GM18870 (cell line): ENCODE data around the gene NALCN.
A peak's percentile ranks its signal among the peaks of the same experiment; 100 is the strongest.

Experiments used
- ATAC-seq: cut with Tn5 transposase; IDR thresholded peaks from one replicate; pipeline ENCODE4 v1.9.1; 2021; ENCODE audit warnings: moderate library complexity; ENCODE audit not compliant: unreplicated experiment

The NALCN gene

DNA sequence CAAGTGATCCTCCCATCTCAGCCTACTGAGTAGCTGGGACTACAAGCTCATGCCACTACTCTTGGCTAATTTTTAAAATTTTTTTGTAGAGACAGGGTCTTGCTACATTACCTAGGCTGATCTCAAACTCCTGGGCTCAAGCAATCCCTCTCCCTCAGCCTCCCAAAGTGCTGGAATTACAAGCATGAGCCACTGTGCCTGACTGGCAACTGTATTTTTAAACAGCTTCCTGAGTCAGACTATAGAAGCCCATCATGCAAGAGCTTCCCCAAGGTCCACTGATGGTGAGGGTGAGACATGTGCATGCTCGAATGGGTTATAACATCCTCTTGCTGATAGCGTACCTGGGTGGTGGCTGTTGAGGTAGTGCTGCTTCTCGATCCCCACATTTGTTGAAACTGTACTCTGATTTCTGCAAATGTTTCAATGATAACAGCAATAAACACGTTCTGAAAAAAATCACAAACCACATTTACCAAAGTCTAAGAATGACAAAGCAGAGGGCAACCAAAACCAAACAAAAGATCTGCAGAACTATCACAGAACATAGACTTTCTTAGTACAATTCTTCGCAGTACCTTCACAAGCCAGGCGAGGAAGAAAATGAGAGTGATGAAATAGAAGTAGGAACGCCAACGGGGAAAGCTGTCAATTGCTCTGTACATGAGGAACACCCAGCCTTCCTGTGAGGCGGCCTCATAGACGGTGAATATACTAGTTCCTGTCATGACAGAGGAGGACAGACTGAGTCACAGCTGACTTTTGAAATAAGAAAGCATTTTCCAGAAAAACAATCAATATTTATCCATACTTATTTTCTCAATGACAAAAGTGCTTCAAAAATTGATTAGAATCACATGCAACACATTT, 124.4 kb downstream of the NALCN start:
- ATAC-seq, result no peak

DNA sequence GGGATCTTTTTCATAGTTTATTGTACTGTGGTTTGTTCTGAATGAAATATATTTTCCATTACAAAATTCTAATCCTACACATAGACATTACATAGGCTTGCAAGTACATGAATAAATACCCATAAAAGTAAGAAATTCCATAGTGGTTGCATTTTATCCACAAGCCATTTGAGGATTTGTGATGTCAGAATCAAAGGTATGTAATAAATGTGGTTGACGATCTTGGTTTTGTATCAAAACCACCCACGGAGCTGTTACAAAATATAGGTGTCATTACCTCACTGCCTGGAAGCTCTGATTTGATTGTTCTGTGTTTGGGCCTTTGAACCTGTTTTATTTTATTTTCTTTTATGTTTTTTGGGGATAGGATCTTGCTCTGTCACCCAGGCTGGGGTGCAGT, 125.1 kb downstream of the NALCN start:
- no peak for ATAC-seq

DNA sequence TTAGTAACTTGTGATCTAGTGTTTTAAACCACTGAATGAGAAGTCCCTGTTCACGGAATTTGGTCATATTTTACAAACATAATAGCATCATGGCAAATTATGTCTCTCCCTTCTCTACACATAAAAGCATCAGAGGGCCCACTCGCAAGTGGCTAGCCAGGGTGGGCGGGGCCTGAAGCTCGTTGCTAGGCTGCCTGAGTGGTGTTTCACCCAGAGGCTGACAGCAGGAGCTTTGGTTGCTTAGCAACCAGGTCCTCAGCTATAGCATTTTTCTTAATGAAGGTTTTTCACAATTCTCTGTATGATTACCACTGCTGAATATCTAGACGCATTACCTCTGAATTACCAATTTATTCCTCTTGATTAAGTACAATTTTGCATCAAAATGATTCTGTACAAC, 126.5 kb downstream of the NALCN start:
- no peak for ATAC-seq

DNA sequence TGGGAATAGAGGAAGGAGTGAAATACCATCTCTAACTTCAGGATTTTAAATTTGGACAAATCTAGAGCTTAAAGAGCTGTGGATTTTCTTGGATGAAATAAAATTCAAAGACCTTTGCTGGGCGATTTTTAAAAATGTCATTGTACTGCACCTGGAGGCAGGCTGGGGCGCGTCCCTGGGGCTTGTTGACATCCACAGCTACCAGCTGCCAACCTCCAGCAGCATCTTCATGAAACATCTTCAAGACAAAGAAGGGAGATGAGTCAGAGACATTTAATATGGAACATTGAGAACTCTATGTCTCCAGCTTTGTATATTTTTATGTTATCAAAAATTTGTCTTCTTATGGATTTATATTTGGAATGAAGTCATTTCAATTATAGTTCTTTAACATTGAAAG, 132.5 kb downstream of the NALCN start:
- ATAC-seq, result no peak

DNA sequence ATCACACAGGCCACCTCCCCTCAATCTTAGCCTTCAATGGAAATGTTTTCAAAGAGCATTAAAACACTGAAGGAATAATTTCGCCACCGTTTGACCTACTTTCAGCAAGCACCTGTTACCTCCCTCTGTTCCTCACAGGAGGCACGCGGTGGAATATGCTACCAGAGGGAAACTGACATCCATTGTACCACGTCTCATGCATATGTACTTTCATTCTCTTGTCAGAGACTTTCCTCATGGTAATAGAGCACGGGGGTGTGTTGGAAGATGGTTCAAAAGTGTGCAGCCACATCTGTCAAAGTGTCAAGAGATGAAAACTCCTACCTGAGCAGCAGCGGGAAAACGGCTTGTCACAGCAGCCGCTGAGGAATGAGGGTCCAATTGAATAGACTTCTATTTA, 143.4 kb downstream of the NALCN start:
- no peak for ATAC-seq

DNA sequence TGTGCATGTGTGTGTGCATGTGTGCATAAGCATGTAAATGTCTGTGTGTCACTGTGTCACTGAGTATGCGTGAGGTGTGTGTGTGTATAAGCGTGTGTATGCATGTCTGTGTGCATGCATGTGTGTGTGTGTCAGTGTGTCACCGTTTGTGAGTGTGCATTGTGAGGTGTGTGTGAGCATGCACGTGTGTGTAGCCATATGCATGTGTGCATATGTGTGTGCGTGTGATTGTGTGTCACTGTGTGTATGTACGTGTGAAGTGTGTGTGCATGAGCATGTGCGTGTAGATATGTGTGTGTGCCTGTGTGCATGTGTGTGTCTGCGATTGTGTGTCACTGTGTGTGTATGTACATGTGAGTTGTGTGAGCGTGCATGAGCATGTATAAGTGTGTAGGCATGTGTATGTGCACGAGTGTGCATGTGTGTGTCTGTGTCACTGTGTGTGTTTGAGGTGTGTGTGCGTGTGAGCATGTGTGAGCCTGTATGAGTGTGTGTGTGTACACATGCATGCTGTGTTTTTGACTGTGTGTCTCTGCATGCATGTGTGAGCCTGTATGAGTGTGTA, 144.5 kb downstream of the NALCN start:
- ATAC-seq, result no peak

DNA sequence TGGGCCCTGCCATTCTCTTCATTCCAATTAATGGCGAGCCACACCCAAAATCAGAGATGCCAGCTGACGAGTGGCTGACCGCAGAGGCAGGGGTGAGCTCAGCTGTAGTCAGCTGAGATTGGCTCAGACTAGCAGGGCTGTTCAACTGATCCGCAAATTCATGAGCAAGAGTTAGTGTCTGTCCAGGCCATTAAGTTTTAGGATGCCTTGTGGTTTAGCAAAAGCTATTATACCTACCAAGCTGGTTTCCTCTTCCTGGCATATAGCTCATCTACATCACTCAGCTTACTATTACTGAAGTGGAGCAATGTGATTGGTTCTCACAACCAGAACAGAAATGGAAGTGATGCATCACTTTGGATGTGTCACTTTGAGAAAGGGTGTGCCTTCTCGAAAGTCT, 148.7 kb downstream of the NALCN start:
- no peak for ATAC-seq

DNA sequence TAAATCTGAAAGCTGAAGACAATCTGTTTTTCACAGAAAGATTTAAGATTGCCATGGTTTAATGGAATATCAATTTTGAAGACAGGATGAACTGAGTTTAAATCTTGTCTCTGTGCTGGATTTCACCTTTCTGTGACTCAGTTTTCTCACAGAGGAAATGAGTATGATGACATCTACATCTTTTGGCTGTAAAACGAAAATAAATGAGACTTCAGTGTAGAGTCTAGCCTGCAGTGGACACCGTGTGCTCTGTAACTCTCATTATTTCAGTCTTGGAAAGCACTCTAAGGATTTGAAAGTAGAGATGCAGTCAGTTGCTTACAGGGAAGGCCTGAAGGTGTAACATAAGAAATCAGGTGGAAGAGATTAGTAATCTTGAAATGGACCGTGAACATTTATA, 150.4 kb downstream of the NALCN start:
- no peak for ATAC-seq

DNA sequence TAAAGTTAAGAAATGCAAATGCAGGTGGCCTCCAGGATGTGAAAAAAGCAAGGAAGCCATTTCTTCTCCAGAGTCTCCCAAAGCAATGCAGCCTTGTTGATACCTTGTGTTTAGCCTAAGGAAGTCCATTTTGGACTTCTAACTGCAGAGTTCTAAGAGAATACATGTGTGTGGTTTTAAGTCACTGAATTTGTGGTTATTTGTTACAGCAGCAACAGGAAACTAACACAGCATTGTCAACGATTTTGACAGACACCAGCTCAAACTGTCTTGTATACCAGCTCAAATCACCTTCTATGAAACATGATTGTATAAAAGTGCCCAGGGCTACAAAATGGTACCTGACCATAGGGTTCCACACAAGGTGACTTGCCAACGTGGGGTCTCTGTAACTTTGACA, 151.4 kb downstream of the NALCN start:
- ATAC-seq, result no peak

DNA sequence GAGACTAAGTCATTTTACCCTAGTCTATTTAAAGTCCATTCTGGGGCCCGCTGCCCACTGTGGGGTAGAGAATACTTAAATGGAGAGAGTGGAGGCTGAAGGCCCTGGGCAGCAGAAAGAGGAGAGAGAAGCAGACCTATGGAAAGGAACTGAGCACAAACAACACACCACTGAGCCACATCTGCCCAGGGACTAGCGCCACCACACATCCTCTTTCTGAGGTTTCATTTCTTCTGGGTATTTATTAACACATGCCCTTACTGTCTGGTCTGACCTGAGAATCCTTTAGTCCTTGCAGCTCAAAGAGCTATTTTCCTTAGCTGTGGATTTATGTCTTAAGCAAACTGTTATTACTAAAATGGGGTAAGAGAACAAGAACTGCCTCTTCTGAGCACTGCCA, 154.0 kb downstream of the NALCN start:
- ATAC-seq, result peak; percentile 64

DNA sequence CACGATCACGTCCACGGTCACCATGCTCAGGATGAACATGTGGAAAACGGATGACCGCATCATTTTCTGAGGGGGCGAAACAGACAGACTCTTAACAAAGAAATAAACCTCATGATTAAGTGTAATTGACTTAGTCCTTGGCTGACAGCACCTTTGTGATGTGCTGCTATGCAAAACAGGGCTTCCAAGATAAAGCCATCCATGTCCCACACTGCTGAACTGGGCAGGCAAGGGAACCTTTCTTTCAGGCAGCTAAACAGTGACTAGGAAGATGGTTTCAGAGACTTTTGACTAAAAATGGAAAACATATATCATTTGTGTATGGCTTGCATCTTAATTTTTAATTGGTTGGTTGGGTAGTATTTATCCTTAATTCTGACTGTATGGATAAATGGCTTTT, 157.8 kb downstream of the NALCN start:
- no peak for ATAC-seq

DNA sequence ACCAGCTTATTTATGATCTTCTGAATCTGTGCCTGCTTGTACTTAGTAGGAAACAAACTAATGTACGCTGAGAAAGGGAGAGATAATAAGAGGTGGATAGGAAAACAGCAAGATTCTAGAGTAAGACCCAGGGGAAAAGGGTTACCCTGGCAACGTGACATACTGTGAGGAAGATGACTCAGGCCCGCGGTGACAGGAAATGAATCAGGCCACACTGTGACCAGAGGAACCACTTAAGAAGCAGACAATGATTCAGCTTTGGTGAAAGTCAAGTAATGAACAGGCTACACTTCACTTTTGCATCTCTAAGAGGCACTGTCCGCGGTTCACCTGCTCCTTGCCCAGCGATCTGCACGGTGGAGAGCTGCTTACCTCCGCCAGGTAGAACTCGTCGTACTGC, 158.2 kb downstream of the NALCN start:
- ATAC-seq, result peak; percentile 98

DNA sequence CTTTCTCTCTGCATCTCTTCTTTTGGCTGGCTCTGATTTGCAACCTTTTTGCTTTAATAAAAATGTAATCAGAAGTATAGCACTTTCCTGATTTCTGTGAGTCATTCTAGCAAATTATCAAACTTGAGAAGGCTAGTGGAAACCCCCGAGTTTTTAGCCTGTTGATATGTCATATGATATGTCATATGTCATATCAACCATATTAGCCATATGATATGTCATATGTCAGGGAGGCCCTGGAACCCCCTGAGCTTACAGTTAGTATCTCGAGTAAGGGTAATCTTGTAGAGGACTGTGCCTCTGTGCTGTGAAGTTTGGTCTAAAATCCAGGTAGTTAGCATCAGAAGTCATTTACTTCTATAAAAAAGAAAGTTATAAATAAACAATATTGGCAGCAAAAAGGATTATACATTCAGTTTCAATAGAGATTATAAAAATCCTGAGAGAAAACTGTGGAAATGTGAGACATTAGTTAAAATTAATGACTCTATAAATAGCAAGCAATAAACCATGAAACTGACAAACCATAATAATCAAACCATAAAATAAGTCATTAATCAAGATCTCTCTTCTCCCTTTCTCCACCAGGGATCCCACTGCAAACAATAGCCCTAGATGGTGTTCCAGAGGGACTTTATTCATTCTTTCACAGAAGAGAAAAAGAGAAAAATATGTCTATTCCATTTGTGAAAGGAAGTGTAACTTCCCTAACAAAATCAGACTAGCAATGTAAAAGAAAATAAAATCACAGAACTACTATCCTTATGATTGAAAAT, 167.4 kb downstream of the NALCN start:
- ATAC-seq, result no peak

DNA sequence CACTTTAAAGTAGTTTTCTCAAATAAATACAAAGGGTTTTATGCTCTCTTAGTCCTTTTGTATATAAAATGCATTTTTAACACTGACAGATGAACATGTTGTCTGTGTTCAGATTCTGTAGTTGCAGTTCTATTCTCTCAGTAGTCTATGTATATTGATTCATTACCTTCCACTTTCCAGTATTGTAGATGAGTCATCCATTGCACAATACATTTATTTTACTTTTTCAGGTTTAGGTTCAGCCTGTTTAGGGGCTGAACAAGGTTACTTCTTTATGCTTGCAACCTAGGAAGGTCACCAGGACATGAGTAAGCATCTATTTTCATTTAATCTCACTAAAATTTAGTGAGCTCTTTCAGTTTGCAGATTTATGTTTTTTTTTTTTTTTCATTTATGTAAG, 173.6 kb downstream of the NALCN start:
- ATAC-seq, result no peak

DNA sequence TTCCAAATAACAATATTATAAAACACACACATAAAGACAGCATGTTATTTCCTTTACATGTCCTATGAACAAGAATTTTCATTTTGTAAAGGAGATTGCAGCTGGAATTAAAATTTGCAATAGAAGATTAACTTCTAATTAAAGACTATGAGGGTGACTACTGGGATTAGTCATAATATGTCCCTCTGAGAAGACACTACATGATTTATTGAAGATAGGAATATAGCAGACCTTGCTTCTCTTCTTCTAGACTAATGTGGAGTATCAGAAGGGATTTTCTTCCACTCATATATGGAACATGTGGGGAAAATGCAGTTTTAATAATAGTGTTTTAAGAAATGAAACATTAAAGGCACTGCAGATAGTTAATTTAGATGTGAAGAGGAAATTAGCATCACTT, 177.8 kb downstream of the NALCN start:
- no peak for ATAC-seq

DNA sequence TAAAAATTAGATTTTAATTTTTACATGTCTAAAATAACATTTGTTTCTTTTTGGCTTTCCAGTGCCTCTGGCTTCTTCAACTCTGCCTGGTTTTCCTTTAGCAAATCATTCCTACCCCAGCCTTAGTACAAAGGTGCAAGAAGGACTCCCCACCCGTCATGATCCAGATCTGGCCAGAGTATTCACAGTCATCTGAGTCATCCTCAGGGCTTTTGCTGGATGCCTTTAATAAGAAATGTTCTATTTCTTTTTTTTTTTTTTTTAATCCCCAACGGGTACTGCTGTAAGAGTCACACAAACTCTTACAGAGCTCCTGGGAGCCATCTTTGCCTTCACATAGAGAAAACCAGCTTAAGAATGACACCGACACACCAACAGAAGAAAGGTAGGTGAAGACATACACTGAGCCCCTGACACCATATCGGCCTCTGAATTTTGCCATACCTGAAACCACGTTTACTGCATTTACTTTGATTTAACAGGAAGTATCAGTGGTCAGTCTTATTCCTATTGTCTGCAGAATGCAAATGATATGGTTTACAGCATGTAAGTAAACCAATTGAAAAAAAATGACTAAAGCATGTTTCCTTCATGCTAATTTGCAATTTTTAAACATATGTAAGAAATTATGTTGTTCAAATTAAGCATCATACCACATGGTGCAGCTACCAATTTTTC, 184.4 kb downstream of the NALCN start:
- ATAC-seq, result no peak

DNA sequence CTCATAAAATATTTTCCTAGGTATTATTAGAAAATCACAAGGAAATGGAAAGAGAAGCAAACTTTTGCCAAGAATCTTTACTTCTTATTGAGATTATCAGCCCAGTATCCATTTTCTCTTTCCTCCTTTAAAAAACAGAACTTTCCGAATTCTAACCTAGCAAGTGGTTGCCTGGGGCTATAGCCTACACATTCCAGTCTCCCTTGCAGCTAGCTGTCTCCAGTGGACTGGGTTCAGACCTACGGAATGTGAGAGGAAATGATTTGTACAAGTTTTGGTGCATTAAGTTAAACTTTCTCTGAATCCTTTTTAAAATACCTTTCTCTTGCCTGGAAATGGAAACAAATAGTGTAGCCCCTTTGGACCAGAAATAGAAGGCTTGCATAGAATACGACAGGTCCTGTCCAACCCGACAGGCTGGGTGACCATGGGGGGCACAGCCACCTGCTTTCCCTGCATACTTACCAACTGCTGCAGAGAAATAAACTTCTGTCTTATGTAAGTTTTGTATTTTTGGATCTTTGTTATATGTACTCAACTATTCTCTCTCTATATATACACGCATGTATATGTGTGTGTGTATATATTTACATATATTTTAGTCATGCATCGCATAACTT, 185.9 kb downstream of the NALCN start:
- no peak for ATAC-seq

DNA sequence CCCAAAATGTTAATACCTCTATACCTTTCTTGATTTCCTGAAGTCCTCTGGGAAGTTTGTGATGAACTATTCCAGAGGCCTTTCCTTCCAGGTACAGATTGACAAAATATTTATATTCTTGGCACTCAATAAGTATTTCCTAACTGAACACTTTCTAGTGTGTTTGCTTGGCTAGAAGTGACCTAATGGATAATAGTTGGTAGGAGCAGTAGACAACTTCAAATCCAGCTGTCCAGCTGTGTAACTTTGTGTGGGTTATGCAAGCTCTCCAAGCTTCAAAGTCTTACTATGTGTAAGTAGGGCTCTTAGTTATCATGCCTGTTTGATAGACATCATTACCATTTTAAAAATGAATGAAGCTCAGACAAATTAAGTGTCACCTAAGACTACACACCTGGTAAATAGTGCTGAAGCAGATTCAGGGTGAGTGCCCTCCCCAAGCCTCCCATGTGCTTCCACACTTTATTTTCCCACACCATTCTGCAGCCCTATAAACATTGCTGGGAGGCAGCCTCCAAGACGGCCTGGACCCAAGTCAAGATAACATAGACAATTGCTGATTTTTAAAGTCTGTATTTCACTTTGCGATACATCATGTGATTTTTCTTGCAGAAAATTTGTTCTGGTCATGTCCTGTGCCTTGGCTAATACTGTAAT, 196.6 kb downstream of the NALCN start:
- ATAC-seq, result no peak

DNA sequence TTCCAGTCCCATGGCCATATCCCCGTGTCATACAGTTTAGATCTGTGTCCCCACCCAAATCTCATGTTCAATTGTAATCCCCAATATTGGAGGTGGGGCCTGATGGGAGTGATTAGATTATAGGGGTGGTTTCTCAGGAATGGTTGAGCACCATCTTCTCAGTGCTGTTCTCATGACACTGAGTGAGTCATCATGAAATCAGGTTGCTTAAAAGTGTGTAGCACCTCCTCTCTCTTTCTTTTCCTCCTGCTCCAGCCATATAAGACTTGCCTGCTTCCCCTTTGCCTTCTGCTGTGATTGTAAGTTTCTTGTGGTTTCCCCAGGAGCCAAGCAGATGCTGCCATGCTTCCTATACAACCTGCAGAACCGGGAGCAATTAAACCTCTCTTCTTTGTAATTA, 197.8 kb downstream of the NALCN start:
- ATAC-seq, result no peak

DNA sequence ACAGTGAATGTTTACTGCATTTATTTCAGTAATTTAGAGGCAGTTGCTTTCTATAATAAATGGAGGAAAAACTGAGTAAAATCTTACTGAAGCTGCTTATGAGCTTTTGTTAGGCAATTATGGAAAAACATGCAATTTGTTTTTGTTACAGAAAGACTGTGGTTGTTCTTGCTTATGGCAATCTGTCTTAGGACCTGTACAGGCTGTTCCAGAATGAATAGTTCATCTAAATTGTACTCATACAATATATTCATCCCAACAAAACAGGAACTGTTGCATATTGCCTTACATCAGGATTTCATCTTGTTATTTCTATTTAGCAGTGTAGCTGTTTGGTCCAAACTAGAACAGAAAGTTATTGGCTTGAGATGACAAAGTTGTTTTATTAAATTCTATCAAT, 199.2 kb downstream of the NALCN start:
- ATAC-seq, result no peak

DNA sequence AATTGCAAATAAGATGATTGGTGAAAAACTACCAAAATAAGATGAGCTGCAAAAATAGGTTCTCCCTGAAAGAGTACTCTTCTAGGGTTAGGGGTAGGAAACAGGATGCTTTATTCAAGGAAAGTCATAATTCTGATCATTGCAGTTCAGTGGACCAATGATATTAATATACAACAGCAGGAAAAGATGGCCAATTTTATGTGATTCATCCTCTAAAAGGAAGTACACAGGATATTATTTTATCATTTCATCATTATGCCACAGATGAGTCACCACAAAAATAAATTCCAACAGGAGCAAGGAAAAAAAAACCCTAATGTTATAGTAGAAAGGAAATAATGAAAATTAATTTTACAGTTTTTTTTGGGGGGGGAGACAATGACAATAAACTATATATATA, 205.0 kb downstream of the NALCN start:
- ATAC-seq, result no peak
